ENCODE measurements around the gene LRRC10. TPM values are rescaled to one million over a fixed set of nuclear protein-coding genes. Genes with fewer than 3 reads are reported as not detected.
"Not testable (repeated sequence)": the region's sequence is repeated elsewhere in the genome, so short reads cannot be mapped to it uniquely, and the experiment has no call there.

LRRC10 gene
- total RNA-seq, 2 donors from 2014 or later: not detected

- Histone ChIP-seq H3K27ac (no peak overlapping the region), H3K27me3 (no peaks in the 10 kb centered on the region), H3K4me3 (no peak overlapping the region), H3K9ac (ENCODE audit: low read depth in 2 of 2, low read length in 2 of 2) (no peak overlapping the region), H3K36me3 (no peaks in the 10 kb centered on the region), H3K4me1 (no peaks in the 10 kb centered on the region), H3K9me3 (no peaks in the 10 kb centered on the region)
- no peak for DNase-seq
- intact Hi-C loops (cut with DNase I): no loop called here
- TF ChIP-seq CTCF (IDR thresholded peaks at IDR 0.05): no peak
Measured at GRCh38 chr12:69610126-69610525, 581 bp downstream of the LRRC10 start.

GRCh38 chr12:69608114-69608513 is 2.6 kb downstream of the LRRC10 start:
- H3K27me3 ChIP-seq: no peaks in the 10 kb centered on the region
- no peak for TF ChIP-seq CTCF (IDR thresholded peaks at IDR 0.05)
- H3K36me3 ChIP-seq: no peaks in the 10 kb centered on the region
- H3K27ac ChIP-seq: no peak overlapping the region
- no peaks in the 10 kb centered on the region for H3K9me3 ChIP-seq
- intact Hi-C loops (cut with DNase I): no loop called here
- H3K4me3 ChIP-seq: no peak overlapping the region
- no peak for DNase-seq
- no peaks in the 10 kb centered on the region for H3K4me1 ChIP-seq
- H3K9ac ChIP-seq (ENCODE audit: low read depth in 2 of 2, low read length in 2 of 2): no peak overlapping the region

- H3K9ac ChIP-seq (ENCODE audit: low read depth in 2 of 2, low read length in 2 of 2); H3K4me3 ChIP-seq; H3K27me3 ChIP-seq; H3K9me3 ChIP-seq; H3K4me1 ChIP-seq; H3K36me3 ChIP-seq; H3K27ac ChIP-seq; intact Hi-C loops (cut with DNase I); DNase-seq: not testable (repeated sequence)
Measured at GRCh38 chr12:69604275-69604674, 6.4 kb downstream of the LRRC10 start.

GRCh38 chr12:69603556-69603955 is 7.2 kb downstream of the LRRC10 start:
- H3K4me1 ChIP-seq; H3K36me3 ChIP-seq; H3K27ac ChIP-seq; intact Hi-C loops (cut with DNase I); H3K4me3 ChIP-seq; H3K27me3 ChIP-seq; DNase-seq; H3K9me3 ChIP-seq; H3K9ac ChIP-seq (ENCODE audit: low read depth in 2 of 2, low read length in 2 of 2): not testable (repeated sequence)

GRCh38 chr12:69602954-69603353 is 7.8 kb downstream of the LRRC10 start:
- H3K36me3 ChIP-seq: no peaks in the 10 kb centered on the region
- TF ChIP-seq CTCF (IDR thresholded peaks at IDR 0.05): no peak
- no peak overlapping the region for H3K9ac ChIP-seq (ENCODE audit: low read depth in 2 of 2, low read length in 2 of 2)
- no peaks in the 10 kb centered on the region for H3K4me1 ChIP-seq
- DNase-seq: no peak
- no peak overlapping the region for H3K27ac ChIP-seq
- H3K9me3 ChIP-seq: no peaks in the 10 kb centered on the region
- intact Hi-C loops (cut with DNase I): no loop called here
- no peak overlapping the region for H3K4me3 ChIP-seq
- no peaks in the 10 kb centered on the region for H3K27me3 ChIP-seq

GRCh38 chr12:69601962-69602685 is 8.6 kb downstream of the LRRC10 start:
- Histone ChIP-seq H3K4me1 (no peaks in the 10 kb centered on the region), H3K9me3 (no peaks in the 10 kb centered on the region), H3K4me3 (no peak overlapping the region), H3K9ac (ENCODE audit: low read depth in 2 of 2, low read length in 2 of 2) (no peak overlapping the region), H3K36me3 (no peaks in the 10 kb centered on the region), H3K27ac (no peak overlapping the region), H3K27me3 (no peaks in the 10 kb centered on the region)
- DNase-seq: no peak
- intact Hi-C loops (cut with DNase I): no loop called here
- TF ChIP-seq CTCF (IDR thresholded peaks at IDR 0.05): no peak
